Measurements from ENCODE around the gene SLC12A8. TPM values are rescaled to one million over a fixed set of nuclear protein-coding genes. Genes with fewer than 3 reads are reported as not detected.

The SLC12A8 gene
- total RNA-seq, 6 experiments from 2014 or later = 8.5 to 23.4 (median 20.3) TPM

GRCh38 chr3:125207949-125208568 is 4.5 kb downstream of the SLC12A8 start:
- H3K27ac ChIP-seq = peak overlapping the region; percentile 79 to 93 (median 88)

DNA sequence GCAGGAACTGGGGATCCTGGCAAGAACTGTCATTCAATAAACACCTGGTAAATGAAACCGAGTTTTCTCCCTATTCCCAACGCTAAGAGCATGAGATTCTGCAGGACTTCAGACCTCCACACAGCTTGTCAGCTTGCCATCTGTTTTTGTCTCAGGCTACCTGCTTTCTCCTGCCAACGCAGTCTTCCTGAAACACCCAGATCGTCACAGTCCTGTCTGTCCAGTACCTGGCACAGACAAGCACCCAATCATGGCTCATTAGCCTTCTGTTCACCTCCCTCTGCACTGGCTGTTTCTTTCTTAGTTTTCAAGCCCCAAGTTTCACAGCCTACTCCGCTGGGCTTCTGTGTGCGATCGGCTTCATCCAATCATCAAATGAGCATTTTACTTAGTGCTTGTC is 5.0 kb downstream of the SLC12A8 start:
- TF ChIP-seq POLR2A (IDR thresholded peaks at IDR 0.05) = peak; percentile 31
- TF ChIP-seq, protein P1, sequence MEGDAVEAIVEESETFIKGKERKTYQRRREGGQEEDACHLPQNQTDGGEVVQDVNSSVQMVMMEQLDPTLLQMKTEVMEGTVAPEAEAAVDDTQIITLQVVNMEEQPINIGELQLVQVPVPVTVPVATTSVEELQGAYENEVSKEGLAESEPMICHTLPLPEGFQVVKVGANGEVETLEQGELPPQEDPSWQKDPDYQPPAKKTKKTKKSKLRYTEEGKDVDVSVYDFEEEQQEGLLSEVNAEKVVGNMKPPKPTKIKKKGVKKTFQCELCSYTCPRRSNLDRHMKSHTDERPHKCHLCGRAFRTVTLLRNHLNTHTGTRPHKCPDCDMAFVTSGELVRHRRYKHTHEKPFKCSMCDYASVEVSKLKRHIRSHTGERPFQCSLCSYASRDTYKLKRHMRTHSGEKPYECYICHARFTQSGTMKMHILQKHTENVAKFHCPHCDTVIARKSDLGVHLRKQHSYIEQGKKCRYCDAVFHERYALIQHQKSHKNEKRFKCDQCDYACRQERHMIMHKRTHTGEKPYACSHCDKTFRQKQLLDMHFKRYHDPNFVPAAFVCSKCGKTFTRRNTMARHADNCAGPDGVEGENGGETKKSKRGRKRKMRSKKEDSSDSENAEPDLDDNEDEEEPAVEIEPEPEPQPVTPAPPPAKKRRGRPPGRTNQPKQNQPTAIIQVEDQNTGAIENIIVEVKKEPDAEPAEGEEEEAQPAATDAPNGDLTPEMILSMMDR (IDR thresholded peaks at IDR 0.05) = no peak
- Histone ChIP-seq H3K4me1 (peaks cover 0 to 22% (median 3%) of the 10 kb centered on the region in 4 donors), H3K4me3 (no peak overlapping the region), H3K27ac (peak overlapping the region; percentile 79 to 93 (median 88)), H3K36me3 (no peaks in the 10 kb centered on the region), H3K9me3 (peaks cover 0 to 2% (median 0%) of the 10 kb centered on the region in 4 donors), H3K27me3 (no peaks in the 10 kb centered on the region)
- intact Hi-C loops (cut with DNase I) = no loop called here
- ATAC-seq (peak; percentile 88 to 91 (median 88)), DNase-seq (peak in 2 of 3 donors; percentile 55 to 93)
- WGBS (ENCODE audit: insufficient coverage, low coverage, low lambda C conversion rate, missing lambda C conversion rate) = 27% methylated on average over 7 of the region's 7 CpGs

More at GRCh38 chr3:125207949-125208568, 4.5 kb downstream of the SLC12A8 start:
- H3K9me3 ChIP-seq = peaks cover 0 to 2% (median 0%) of the 10 kb centered on the region in 4 donors
- intact Hi-C loops (cut with DNase I) = no loop called here
- TF ChIP-seq POLR2A (IDR thresholded peaks at IDR 0.05) = no peak
- TF ChIP-seq, protein P1 (IDR thresholded peaks at IDR 0.05) = no peak
- H3K27me3 ChIP-seq = no peaks in the 10 kb centered on the region
- ATAC-seq = peak in 2 of 4 donors; percentile 2 to 17
- no peak for DNase-seq
- H3K4me3 ChIP-seq = no peak overlapping the region
- no CpG with 5 or more reads among the region's 1 CpG for WGBS (ENCODE audit: insufficient coverage, low coverage, low lambda C conversion rate, missing lambda C conversion rate)
- H3K36me3 ChIP-seq = no peaks in the 10 kb centered on the region
- H3K4me1 ChIP-seq = peaks cover 0 to 22% (median 3%) of the 10 kb centered on the region in 4 donors

- DNase-seq (no peak), ATAC-seq (peak; percentile 36 to 61 (median 50))
- 0% methylated on average over 1 of the region's 6 CpGs for WGBS (ENCODE audit: insufficient coverage, low coverage, low lambda C conversion rate, missing lambda C conversion rate)
- H3K9me3 ChIP-seq = peaks cover 0 to 2% (median 0%) of the 10 kb centered on the region in 4 donors
- intact Hi-C loops (cut with DNase I) = no loop called here
- H3K4me1 ChIP-seq = peaks cover 0 to 22% (median 3%) of the 10 kb centered on the region in 4 donors
- peak overlapping the region; percentile 79 to 93 (median 88) for H3K27ac ChIP-seq
- TF ChIP-seq POLR2A (IDR thresholded peaks at IDR 0.05) = no peak
- TF ChIP-seq, protein P1 (IDR thresholded peaks at IDR 0.05) = no peak
- H3K36me3 ChIP-seq = no peaks in the 10 kb centered on the region
- no peak overlapping the region for H3K4me3 ChIP-seq
- no peaks in the 10 kb centered on the region for H3K27me3 ChIP-seq
Measured at GRCh38 chr3:125206934-125207333, 5.6 kb downstream of the SLC12A8 start.

- intact Hi-C loops (cut with DNase I) = no loop called here
- no peak overlapping the region for H3K27ac ChIP-seq
- peaks cover 0 to 22% (median 3%) of the 10 kb centered on the region in 4 donors for H3K4me1 ChIP-seq
- ATAC-seq (no peak), DNase-seq (no peak)
- no peak for TF ChIP-seq POLR2A (IDR thresholded peaks at IDR 0.05)
- TF ChIP-seq, protein P1 (IDR thresholded peaks at IDR 0.05) = no peak
- H3K27me3 ChIP-seq = no peaks in the 10 kb centered on the region
- no peaks in the 10 kb centered on the region for H3K36me3 ChIP-seq
- no peak overlapping the region for H3K4me3 ChIP-seq
- peaks cover 0 to 2% (median 0%) of the 10 kb centered on the region in 4 donors for H3K9me3 ChIP-seq
Measured at GRCh38 chr3:125203731-125204130, 8.8 kb downstream of the SLC12A8 start.

Measured in right lobe of liver (tissue), 6 donors.